ENCODE measurements around the gene UCP1. TPM values are rescaled to one million over a fixed set of nuclear protein-coding genes. Genes with fewer than 3 reads are reported as not detected.

The UCP1 gene
- total RNA-seq (2014; rRNA removed; shearing (Covaris generic); ENCODE audit: low replicate concordance), result not detected in 2 replicates

DNA sequence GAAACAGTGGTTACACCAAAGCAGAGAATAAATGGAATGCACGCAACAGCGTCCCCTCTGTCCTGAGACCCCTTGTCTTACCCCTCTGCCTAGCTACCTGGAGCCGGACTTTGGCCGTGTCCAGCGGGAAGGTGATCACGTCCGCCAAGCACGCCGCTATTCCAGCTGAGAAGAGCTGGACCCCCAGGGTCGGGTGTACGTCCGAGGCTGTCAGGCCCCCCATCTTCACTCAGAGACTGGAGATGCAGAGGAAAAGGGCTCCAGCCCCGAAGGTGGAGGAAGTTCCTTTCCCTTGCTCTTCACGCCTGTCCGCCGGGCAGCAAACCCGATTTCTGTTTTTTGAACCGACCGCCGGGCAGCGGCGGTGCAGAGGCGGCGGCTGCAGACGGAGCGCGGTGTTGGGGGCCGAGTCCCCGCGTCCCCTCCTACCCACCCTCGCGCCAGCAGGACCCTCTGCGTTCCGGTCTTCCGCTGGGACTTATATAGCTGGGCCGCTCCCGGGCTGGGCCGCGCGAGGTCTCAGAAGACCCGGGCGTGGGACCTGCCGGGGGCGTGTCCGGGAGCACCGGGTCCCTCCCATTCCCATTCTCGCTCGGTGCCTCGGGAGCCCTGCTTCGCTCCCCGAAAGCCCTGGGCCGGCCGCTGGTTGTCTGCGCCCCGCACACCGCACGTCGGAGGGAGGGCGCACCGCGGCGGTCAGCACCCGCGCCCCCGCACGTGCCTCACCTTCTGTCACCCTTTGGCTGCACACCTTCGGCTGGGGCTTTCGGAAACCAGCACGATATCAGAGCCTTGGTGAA, at the start of gene UCP1:
UCP1 (minus strand) TSS at position 455 of the 800 bp plus-strand sequence; CDS start at position 223, 232 bp downstream.
- DNase-seq (ENCODE audit: low read depth), result no peak
- in situ Hi-C loops (cut with HindIII; ENCODE audit: low pct_unique_long_range_greater_than_20kb, low sequenced_read_pairs), result no loop called here

- DNase-seq (ENCODE audit: low read depth), result no peak
- in situ Hi-C loops (cut with HindIII; ENCODE audit: low pct_unique_long_range_greater_than_20kb, low sequenced_read_pairs), result no loop called here
Measured at GRCh38 chr4:140617499-140618248, 48.9 kb upstream of the UCP1 start.

DNA sequence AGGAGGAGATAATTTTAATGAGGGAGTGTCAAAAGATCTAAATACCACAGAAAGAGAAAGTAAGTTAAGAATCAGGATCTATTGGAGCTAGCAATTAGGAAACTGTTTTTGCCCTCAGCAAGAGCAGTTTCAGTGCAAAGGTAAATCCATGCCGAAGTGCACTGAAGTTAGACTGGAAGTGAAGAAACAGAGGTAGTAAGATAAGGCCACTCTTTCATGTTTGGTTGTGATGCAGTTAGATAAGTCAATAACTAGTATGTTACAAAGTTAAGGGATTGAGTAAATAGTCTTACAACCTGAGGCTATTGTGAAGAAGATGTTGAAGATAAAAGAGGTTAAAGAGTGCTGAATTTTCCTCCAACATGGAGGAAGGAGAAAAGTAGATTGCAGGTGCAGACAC, 46.7 kb upstream of the UCP1 start:
- in situ Hi-C loops (cut with HindIII; ENCODE audit: low pct_unique_long_range_greater_than_20kb, low sequenced_read_pairs), result no loop called here
- no peak for DNase-seq (ENCODE audit: low read depth)

GRCh38 chr4:140612357-140612756, 43.6 kb upstream of the UCP1 start:
- in situ Hi-C loops (cut with HindIII; ENCODE audit: low pct_unique_long_range_greater_than_20kb, low sequenced_read_pairs), result no loop called here
- no peak for DNase-seq (ENCODE audit: low read depth)

- no peak for DNase-seq (ENCODE audit: low read depth)
- in situ Hi-C loops (cut with HindIII; ENCODE audit: low pct_unique_long_range_greater_than_20kb, low sequenced_read_pairs), result no loop called here
Measured at GRCh38 chr4:140611854-140612253, 43.1 kb upstream of the UCP1 start.

- peak; percentile 18 for DNase-seq (ENCODE audit: low read depth)
- in situ Hi-C loops (cut with HindIII; ENCODE audit: low pct_unique_long_range_greater_than_20kb, low sequenced_read_pairs), result no loop called here
Measured at GRCh38 chr4:140609548-140610425, 41.0 kb upstream of the UCP1 start.

DNA sequence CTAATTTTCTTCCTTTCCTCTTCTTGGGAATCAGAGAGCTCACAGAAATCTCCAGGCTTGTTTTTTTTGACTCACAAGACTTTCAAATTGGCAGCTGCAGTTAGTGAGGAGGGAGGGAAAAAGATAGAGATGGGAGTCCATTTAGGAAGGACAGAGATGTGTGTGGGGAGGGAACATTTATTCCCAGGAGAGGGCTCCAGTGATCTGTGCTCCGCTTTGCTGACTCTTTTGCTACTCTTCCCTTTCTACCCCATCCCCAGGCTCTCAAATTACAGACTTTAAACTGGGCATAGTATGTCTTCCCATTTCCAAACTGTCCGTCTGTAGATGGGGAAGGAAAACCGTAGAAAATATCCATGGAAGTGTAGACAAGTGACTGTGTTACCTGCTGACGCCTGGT, 39.1 kb upstream of the UCP1 start:
- in situ Hi-C loops (cut with HindIII; ENCODE audit: low pct_unique_long_range_greater_than_20kb, low sequenced_read_pairs), result no loop called here
- DNase-seq (ENCODE audit: low read depth), result no peak

DNA sequence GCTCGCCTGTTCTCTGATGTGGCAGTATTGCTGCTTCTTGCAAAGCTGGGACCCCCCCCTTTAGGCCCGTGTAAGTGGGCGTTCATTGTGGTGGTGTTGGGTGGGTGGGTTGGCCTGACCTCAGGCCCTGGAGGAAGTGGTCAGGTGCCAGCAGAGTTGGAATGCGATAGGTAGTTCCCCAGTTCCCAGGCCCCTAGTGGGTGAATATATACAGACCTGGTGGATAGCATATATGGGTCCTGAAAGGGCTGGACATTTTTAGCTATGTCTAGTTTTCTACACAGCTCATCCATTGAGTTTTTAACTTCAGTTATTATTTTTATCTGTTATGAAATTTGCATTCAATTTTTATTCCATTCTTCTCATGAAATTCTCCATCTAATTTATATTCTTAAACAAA, 35.8 kb upstream of the UCP1 start:
- DNase-seq (ENCODE audit: low read depth), result no peak
- in situ Hi-C loops (cut with HindIII; ENCODE audit: low pct_unique_long_range_greater_than_20kb, low sequenced_read_pairs), result no loop called here

GRCh38 chr4:140603286-140603685, 34.5 kb upstream of the UCP1 start:
- no peak for DNase-seq (ENCODE audit: low read depth)
- in situ Hi-C loops (cut with HindIII; ENCODE audit: low pct_unique_long_range_greater_than_20kb, low sequenced_read_pairs), result no loop called here

DNA sequence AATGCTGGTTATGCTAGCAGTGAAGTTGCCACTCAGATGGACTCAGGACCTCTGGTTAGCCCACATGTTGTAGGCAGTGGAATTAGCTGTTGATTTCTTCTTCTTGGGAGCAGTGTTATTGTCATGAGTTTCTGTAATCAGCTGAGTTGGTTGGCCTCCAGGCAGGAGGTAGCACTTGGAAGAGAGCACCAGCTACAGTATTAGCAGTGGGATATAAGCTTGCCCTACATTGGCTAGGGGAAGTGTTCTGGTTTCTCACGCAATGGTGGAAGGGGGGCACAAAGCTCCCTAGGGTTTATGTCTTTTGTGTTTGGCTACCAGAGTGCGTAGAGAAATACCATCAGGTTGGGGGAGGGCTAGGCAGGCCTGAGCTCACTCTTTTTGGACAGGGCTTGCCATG, 34.0 kb upstream of the UCP1 start:
- DNase-seq (ENCODE audit: low read depth), result no peak
- in situ Hi-C loops (cut with HindIII; ENCODE audit: low pct_unique_long_range_greater_than_20kb, low sequenced_read_pairs), result no loop called here

DNA sequence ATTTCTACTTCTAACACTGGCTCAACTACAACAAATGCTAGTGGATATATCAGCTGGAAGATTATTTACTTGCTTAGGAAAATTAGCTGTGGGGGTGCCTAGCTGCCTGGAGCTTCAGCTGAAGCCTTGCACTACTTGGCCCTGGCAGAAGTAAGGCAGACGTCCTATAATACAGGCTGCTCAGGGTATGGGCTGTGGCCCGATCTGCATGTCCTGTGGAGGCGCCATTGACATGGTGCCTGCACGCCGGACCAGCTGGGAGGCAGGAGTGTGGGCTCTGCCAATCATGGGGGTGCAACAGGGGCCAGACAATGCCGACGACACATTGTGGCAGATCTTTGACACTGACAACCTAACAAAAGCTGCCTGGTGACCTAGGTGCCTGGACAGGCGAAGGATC, 31.6 kb upstream of the UCP1 start:
- in situ Hi-C loops (cut with HindIII; ENCODE audit: low pct_unique_long_range_greater_than_20kb, low sequenced_read_pairs), result no loop called here
- DNase-seq (ENCODE audit: low read depth), result no peak

DNA sequence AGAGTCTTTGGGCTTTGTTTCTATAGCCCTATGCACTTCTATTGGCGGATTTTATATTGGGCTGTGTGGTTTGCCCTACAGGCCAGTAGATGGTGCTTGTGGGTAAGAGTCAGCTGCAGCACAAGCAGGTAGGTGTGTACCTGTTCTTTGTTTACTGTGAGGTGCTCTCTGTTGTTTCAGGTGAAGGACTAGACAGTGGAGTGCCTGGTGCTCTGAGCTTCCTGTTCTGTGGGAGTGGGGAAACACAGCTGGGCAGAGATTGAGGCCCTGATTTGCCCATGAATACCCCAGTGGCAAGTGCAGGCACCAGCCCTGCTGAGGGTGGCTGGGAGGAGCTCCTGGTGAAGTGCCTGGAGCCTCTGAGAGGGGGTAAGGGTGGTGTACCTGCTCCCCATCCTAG, 26.3 kb upstream of the UCP1 start:
- in situ Hi-C loops (cut with HindIII; ENCODE audit: low pct_unique_long_range_greater_than_20kb, low sequenced_read_pairs), result no loop called here
- peak; percentile 30 for DNase-seq (ENCODE audit: low read depth)

DNA sequence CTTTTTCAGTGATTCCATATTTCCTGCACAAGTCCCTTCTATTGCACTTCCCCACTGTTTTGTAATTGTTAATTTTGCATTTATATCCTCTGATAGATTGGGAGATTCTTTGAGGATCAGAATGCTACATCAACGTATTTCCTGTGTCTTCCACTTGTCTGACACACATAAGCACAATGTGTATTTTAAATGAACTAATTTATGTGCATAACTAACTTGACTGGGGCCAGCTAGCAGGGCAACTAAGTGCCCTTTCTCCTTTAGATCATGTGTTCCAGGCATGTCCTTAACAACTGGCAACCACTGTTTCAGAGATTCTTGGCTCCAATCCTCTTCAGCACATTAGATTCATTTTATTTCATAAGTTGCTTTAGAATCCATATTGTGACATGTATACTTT, 15.7 kb upstream of the UCP1 start:
- no peak for DNase-seq (ENCODE audit: low read depth)
- in situ Hi-C loops (cut with HindIII; ENCODE audit: low pct_unique_long_range_greater_than_20kb, low sequenced_read_pairs), result no loop called here

DNA sequence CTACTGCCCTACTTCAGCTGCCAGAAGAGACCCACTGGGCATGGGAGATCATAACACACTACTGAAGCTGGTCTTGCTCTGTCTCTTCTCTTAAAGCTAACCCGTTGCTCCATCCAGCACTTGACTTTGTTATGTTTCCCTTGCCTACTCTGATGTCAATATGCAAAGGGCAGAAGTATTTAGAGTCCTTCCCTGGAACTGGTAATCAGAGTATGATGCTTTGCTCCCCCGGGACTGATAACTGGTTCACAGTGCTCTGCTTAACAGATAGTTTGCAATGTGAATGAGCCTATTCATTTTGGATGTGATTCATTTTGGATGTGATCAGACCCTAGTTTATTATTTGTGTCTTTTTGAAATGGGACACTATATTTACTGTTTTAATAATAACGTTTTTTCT, 12.3 kb upstream of the UCP1 start:
- in situ Hi-C loops (cut with HindIII; ENCODE audit: low pct_unique_long_range_greater_than_20kb, low sequenced_read_pairs), result no loop called here
- no peak for DNase-seq (ENCODE audit: low read depth)

DNA sequence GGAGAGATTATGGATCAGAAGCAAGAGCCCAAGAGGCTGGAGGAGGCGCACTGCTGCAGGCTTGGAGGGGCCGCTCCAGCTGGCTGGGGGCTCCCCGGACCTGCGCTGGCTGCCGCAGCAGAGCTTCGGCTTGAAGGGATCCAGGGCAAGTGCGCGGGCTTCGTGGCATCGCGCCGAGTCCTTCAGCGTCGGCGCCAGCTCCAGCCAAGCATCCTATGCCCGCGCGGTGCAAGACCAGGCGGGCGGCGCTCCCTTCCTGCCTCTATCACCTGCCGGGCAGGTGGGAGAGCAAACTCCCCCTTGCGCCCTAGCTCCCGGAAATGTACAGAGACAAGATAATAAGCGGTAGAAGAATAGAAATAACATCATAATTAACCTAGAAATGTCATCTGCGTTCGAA, 10.5 kb upstream of the UCP1 start:
- in situ Hi-C loops (cut with HindIII; ENCODE audit: low pct_unique_long_range_greater_than_20kb, low sequenced_read_pairs), result no loop called here
- DNase-seq (ENCODE audit: low read depth), result no peak

- no peak for DNase-seq (ENCODE audit: low read depth)
- in situ Hi-C loops (cut with HindIII; ENCODE audit: low pct_unique_long_range_greater_than_20kb, low sequenced_read_pairs), result no loop called here
Measured at GRCh38 chr4:140575489-140575888, 6.7 kb upstream of the UCP1 start.

DNA sequence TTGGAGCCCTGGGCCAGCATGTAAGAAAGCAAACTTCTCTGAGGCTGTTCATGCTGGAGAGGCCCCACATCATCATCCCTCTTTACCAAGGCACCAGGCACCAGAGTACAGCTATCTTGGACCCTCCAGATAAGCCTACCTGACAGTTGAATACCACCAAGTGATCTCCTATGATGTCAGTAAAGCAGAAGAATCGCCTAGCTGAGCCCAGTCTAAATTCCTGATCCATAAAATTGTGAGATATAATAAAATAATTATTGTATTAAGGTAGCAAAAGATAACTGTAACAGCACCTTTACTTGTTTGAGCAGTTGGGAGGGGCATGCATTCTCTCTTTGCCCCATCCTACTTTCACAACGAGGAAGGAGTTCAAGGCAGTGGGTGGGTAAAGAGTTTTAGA, 2.9 kb upstream of the UCP1 start:
- no peak for DNase-seq (ENCODE audit: low read depth)
- in situ Hi-C loops (cut with HindIII; ENCODE audit: low pct_unique_long_range_greater_than_20kb, low sequenced_read_pairs), result no loop called here

DNA sequence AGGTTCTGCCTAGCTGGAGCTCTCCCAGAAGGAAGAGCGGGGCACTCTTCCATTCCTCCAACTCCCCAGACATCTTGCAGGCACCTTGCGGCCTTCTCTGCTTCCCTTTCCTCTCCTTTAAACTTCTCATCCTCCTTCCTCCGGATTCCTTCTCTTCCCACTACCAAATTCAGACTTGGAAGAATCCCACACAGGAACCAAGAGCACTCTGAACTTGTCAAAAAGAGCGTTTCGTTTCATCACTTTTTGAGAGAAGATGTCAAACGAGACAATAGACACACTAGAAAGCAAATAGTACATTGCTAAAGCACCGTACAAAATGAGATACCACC, 512 bp upstream of the UCP1 start:
- in situ Hi-C loops (cut with HindIII; ENCODE audit: low pct_unique_long_range_greater_than_20kb, low sequenced_read_pairs), result no loop called here
- no peak for DNase-seq (ENCODE audit: low read depth)

GRCh38 chr4:140559696-140560095, 9.1 kb downstream of the UCP1 start:
- in situ Hi-C loops (cut with HindIII; ENCODE audit: low pct_unique_long_range_greater_than_20kb, low sequenced_read_pairs), result no loop called here
- no peak for DNase-seq (ENCODE audit: low read depth)
